Cardiac muscle cell (in vitro differentiated cells and primary cell): ENCODE results near the gene MAST4. TPM values are rescaled to one million over a fixed set of nuclear protein-coding genes. Genes with fewer than 3 reads are reported as not detected.

Experiments
- DNase-seq, 2 donors: peaks; one replicate each; pipeline versions ENCODE4 v3.0.0 to v3.0.0-alpha.2; 2010 to 2017; ENCODE audit warnings: low read depth in 1 of 2, low spot score in 1 of 2
- H3K27ac ChIP-seq: fragments of 200-600 bp; sonication (generic); 2 replicates; pipeline ENCODE4 v1.5.1; 2016
- H3K27me3 ChIP-seq: fragments of 200-600 bp; sonication (generic); 2 replicates; pipeline ENCODE4 v1.6.0; 2016; ENCODE audit warnings: control low read depth
- H3K36me3 ChIP-seq: fragments of 200-600 bp; sonication (generic); 2 replicates; pipeline ENCODE4 v1.5.1; 2016; ENCODE audit warnings: control low read depth
- H3K4me1 ChIP-seq: fragments of 200-600 bp; sonication (generic); 2 replicates; pipeline ENCODE4 v1.8.1; 2017; ENCODE audit warnings: low read depth, mild to moderate bottlenecking, mixed run types
- H3K4me3 ChIP-seq: fragments of 200-600 bp; sonication (generic); 2 replicates; pipeline ENCODE4 v1.5.1; 2016; ENCODE audit warnings: mild to moderate bottlenecking
- H3K9me3 ChIP-seq: fragments of 200-600 bp; sonication (generic); 2 replicates; pipeline ENCODE4 v1.5.1; 2017; ENCODE audit warnings: low read depth, mild to moderate bottlenecking, control low read depth
- polyA plus RNA-seq: library from polyadenylated mRNA; unstranded; fragments of >200 nt; fragmentation: Nextera tagmentation; extraction: Ambion mirVana; gene quantifications from 2 replicates; pipeline ENCODE4 v1.2.1, GENCODE V29; 2016
- total RNA-seq: library from RNA; depleted of rRNA; stranded (reverse); fragments of >200 nt; gene quantifications from 2 replicates; pipeline ENCODE4 v1.2.3, GENCODE V29; 2016
- TF ChIP-seq, protein P1 (sequence below): IDR thresholded peaks from 2 replicates; pipeline ENCODE4 v1.5.1; 2012; ENCODE audit warnings: low read depth, mild to moderate bottlenecking, low read length

MAST4 gene
- total and polyA plus RNA-seq, 2 experiments from 2014 or later = 33.1 to 58.0 TPM

DNA sequence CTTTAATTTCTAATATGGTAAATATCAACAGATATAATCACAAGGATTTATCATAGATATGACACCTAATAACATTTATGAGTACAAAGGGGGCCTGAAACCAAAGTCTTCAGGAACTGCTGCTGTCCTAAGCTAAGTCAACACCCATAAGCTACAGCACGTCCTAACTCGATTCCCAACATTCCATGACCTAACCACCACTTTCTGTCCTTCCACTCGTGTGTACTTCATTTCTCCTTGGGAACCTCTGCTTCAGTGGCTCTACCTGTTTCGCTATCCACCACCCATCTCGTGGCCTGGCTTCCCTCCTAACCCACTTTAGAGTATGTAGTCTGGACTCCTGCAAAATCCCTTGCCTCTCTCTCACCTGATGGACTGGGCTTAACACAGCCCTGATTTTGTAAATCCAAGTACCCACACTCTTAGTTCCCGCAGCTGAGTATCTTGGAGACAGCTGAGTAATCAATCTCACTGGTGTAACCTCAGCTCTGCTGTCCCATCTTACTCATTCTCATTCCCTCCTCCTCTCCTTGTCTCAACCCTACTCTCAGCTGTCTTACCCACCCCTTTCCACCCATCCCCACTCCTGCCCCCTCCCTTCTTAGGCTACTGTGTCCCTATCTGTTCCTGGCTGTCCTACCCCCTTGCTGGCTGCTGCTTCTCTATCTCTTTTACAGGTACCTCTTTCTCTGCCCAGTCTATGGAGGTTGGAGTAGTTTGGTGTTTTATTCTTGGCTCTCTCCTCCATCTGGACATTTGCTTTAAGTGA lies 101.8 kb downstream of the MAST4 start:
- TF ChIP-seq, protein P1, sequence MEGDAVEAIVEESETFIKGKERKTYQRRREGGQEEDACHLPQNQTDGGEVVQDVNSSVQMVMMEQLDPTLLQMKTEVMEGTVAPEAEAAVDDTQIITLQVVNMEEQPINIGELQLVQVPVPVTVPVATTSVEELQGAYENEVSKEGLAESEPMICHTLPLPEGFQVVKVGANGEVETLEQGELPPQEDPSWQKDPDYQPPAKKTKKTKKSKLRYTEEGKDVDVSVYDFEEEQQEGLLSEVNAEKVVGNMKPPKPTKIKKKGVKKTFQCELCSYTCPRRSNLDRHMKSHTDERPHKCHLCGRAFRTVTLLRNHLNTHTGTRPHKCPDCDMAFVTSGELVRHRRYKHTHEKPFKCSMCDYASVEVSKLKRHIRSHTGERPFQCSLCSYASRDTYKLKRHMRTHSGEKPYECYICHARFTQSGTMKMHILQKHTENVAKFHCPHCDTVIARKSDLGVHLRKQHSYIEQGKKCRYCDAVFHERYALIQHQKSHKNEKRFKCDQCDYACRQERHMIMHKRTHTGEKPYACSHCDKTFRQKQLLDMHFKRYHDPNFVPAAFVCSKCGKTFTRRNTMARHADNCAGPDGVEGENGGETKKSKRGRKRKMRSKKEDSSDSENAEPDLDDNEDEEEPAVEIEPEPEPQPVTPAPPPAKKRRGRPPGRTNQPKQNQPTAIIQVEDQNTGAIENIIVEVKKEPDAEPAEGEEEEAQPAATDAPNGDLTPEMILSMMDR = no peak
- H3K27me3 ChIP-seq = no peaks in the 10 kb centered on the region
- H3K36me3 ChIP-seq = no peaks in the 10 kb centered on the region
- no peaks in the 10 kb centered on the region for H3K9me3 ChIP-seq
- no peaks in the 10 kb centered on the region for H3K4me1 ChIP-seq
- no peak for DNase-seq
- H3K27ac ChIP-seq = no peak overlapping the region
- H3K4me3 ChIP-seq = no peak overlapping the region

DNA sequence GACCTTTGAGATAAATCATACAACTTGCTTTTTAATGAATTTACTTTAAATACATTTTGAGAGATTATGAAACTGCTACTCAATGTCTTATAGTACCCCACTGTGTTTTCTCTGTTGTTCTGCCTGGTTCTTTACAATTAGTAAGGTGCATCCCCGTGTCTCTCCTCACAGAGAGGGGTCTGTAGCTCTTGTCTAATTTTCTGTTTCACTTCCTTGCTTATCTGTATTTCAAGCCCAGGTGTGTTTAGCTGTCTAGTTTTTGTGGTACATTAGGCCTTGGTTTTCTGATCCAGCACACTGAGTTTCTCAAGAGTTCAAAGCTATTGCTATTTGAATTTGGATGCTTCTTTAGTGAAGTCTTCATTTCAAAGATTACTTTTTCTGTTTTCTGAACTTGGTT lies 105.1 kb downstream of the MAST4 start:
- TF ChIP-seq, protein P1 = no peak
- no peak overlapping the region for H3K4me3 ChIP-seq
- no peaks in the 10 kb centered on the region for H3K4me1 ChIP-seq
- DNase-seq = no peak
- no peaks in the 10 kb centered on the region for H3K27me3 ChIP-seq
- no peaks in the 10 kb centered on the region for H3K36me3 ChIP-seq
- H3K9me3 ChIP-seq = no peaks in the 10 kb centered on the region
- H3K27ac ChIP-seq = no peak overlapping the region

DNA sequence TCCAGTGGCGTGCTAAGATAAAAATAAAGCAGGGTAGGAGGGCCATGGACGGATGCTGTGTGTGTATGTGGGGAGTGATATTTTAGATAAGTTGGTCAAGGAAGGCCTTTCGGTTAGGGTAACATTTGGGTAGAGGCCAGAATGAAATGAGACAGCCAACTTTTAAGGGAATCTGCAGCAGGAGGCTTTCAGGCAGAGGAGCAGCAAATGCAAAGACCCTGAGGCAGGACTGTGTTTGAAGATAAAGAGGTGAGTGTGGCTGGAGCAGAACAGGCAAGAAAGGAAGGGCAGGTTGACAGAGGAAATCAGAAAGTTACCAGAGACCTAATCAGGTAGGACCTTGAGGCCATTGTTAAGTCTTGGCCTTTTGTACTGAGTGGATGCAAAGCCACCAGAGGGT lies 106.2 kb downstream of the MAST4 start:
- H3K36me3 ChIP-seq = no peaks in the 10 kb centered on the region
- H3K27ac ChIP-seq = no peak overlapping the region
- TF ChIP-seq, protein P1 = no peak
- no peaks in the 10 kb centered on the region for H3K4me1 ChIP-seq
- H3K27me3 ChIP-seq = no peaks in the 10 kb centered on the region
- DNase-seq = no peak
- H3K4me3 ChIP-seq = no peak overlapping the region
- no peaks in the 10 kb centered on the region for H3K9me3 ChIP-seq

DNA sequence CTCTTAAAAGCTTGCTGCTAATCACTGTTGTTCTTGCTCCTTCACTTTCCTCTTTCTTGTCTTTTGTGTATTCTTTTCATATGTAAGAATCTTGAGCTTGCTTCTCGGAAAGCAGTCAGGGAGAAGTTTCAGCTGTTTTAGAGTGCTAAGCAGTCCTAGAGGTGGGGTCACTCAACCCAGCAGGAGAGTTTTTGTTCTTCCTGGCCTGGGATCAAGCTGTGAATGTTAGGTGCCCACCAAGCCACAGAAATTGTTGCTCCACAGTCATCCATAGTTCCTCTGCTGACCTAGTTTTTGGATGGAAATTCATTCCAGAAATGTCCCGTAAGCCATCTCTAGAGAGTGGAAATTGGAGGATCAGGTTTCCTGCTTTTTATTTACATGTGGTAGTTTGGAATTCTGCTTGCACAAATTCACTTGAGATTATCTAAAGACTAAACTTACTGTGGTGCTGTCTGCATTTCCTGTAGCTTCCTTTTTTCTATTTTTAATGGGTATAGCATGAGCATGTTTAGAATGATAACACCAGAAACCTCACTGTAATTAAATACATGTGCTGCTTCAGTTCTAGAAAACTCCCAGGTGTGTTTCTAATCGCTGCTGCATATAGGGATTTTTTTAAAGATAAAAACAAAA lies 108.7 kb downstream of the MAST4 start:
- peak in 1 of 2 donors; percentile 62 for DNase-seq
- Histone ChIP-seq H3K4me1 (no peaks in the 10 kb centered on the region), H3K36me3 (no peaks in the 10 kb centered on the region), H3K27ac (no peak overlapping the region), H3K4me3 (no peak overlapping the region), H3K9me3 (no peaks in the 10 kb centered on the region), H3K27me3 (no peaks in the 10 kb centered on the region)
- TF ChIP-seq, protein P1 = no peak

DNA sequence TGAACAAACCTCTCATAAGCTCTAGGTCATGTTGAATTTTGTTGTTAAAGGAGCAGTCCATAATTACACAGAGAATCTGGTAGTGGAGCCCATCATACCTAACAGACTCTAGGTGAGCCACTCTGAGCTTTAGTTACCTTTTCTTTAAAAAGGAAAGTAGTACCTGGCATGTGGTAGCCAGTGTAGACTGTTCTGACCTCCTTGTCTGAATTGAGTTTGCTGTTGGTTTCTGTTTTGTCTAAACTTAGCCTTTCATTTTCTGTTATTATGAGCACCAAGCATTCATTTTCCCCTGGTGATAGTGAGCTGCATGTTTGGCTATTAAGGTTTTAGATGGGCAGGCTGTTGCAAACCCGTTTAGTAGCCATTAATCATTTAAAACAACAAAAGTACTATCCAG lies 112.2 kb downstream of the MAST4 start:
- DNase-seq = no peak
- Histone ChIP-seq H3K9me3 (no peaks in the 10 kb centered on the region), H3K27me3 (no peaks in the 10 kb centered on the region), H3K4me3 (no peak overlapping the region), H3K36me3 (no peaks in the 10 kb centered on the region), H3K27ac (no peak overlapping the region), H3K4me1 (no peaks in the 10 kb centered on the region)
- TF ChIP-seq, protein P1 = no peak
